Activated CD4-positive, alpha-beta memory T cell treated with anti-CD3 and anti-CD28 coated beads, Interleukin-2, amount 10 ng/mL, durations not matched to agents 7 days and 5 days (primary cell): ENCODE data around the gene IQSEC1. TPM values are rescaled to one million over a fixed set of nuclear protein-coding genes. Genes with fewer than 3 reads are reported as not detected.

Experiments used
- CTCF ChIA-PET: fragments of 350-600 bp; sonication (Branson Sonifier 250); formaldehyde crosslinking; loops from one replicate; lab custom pipeline; 2021; ENCODE audit warnings: antibody characterized with exemption, inconsistent platforms; lab: Charles Lee
- POLR2A ChIA-PET: fragments of 350-600 bp; sonication (Branson Sonifier 250); formaldehyde crosslinking; loops from one replicate; lab custom pipeline; 2021; ENCODE audit warnings: antibody characterized with exemption; lab: Charles Lee
- DNase-seq: peaks from one replicate; pipeline ENCODE4 v3.0.0-alpha.2; 2020
- H3K27ac Mint-ChIP-seq: one replicate; pipeline ENCODE4 v1.8.0; 2021; ENCODE audit warnings: mild to moderate bottlenecking, mixed read lengths
- H3K27me3 Mint-ChIP-seq: one replicate; pipeline ENCODE4 v1.8.0; 2021; ENCODE audit warnings: mixed read lengths
- H3K36me3 Mint-ChIP-seq: one replicate; pipeline ENCODE4 v1.8.0; 2021; ENCODE audit warnings: low read depth, mixed read lengths
- H3K4me1 Mint-ChIP-seq: one replicate; pipeline ENCODE4 v1.8.0; 2021; ENCODE audit warnings: mixed read lengths
- H3K4me3 Mint-ChIP-seq: one replicate; pipeline ENCODE4 v1.8.0; 2021; ENCODE audit warnings: mild to moderate bottlenecking, mixed read lengths
- H3K9me3 Mint-ChIP-seq: one replicate; pipeline ENCODE4 v1.8.0; 2021; ENCODE audit warnings: mixed read lengths
- total RNA-seq, 2 experiments: library from RNA; stranded (reverse); gene quantifications; one replicate each; pipeline ENCODE4 v1.2.3, GENCODE V29; 2021

Gene IQSEC1
- total RNA-seq, 2 experiments from 2014 or later: 99.8 to 100 TPM

GRCh38 chr3:12910356-12911099 is 162.7 kb downstream of the IQSEC1 start:
- POLR2A ChIA-PET: interaction anchor here (1.0 kb wide), 1 partner anchor 9 kb away, joined by 3 read pairs; no protein-coding TSS in a partner anchor
- DNase-seq: no peak
- no peak overlapping the region for H3K4me3 Mint-ChIP-seq
- peaks cover under 1% of the 10 kb centered on the region for H3K4me1 Mint-ChIP-seq
- H3K36me3 Mint-ChIP-seq: peaks cover 52% of the 10 kb centered on the region
- H3K9me3 Mint-ChIP-seq: no peaks in the 10 kb centered on the region
- CTCF ChIA-PET: no interaction called here
- H3K27ac Mint-ChIP-seq: no peak overlapping the region
- no peaks in the 10 kb centered on the region for H3K27me3 Mint-ChIP-seq

GRCh38 chr3:12909710-12910109 is 163.5 kb downstream of the IQSEC1 start:
- H3K27ac Mint-ChIP-seq: no peak overlapping the region
- ChIA-PET CTCF (no interaction called here), POLR2A (interaction anchor here (1.0 kb wide), 1 partner anchor 10 kb away, joined by 3 read pairs; no protein-coding TSS in a partner anchor)
- no peak overlapping the region for H3K4me3 Mint-ChIP-seq
- peaks cover 51% of the 10 kb centered on the region for H3K36me3 Mint-ChIP-seq
- no peaks in the 10 kb centered on the region for H3K9me3 Mint-ChIP-seq
- DNase-seq: no peak
- H3K27me3 Mint-ChIP-seq: no peaks in the 10 kb centered on the region
- no peaks in the 10 kb centered on the region for H3K4me1 Mint-ChIP-seq

GRCh38 chr3:12908859-12909258 is 164.4 kb downstream of the IQSEC1 start:
- H3K4me1 Mint-ChIP-seq: no peaks in the 10 kb centered on the region
- CTCF ChIA-PET: no interaction called here
- no peak overlapping the region for H3K4me3 Mint-ChIP-seq
- peaks cover 52% of the 10 kb centered on the region for H3K36me3 Mint-ChIP-seq
- no peak for DNase-seq
- no peak overlapping the region for H3K27ac Mint-ChIP-seq
- POLR2A ChIA-PET: no interaction called here
- no peaks in the 10 kb centered on the region for H3K9me3 Mint-ChIP-seq
- H3K27me3 Mint-ChIP-seq: no peaks in the 10 kb centered on the region

GRCh38 chr3:12908136-12908730 is 165.0 kb downstream of the IQSEC1 start:
- Mint-ChIP-seq H3K4me3 (no peak overlapping the region), H3K27ac (no peak overlapping the region), H3K36me3 (peaks cover 50% of the 10 kb centered on the region), H3K9me3 (no peaks in the 10 kb centered on the region), H3K27me3 (no peaks in the 10 kb centered on the region), H3K4me1 (no peaks in the 10 kb centered on the region)
- ChIA-PET POLR2A (no interaction called here), CTCF (no interaction called here)
- DNase-seq: no peak

- Mint-ChIP-seq H3K27me3 (no peaks in the 10 kb centered on the region), H3K4me1 (no peaks in the 10 kb centered on the region), H3K27ac (no peak overlapping the region), H3K9me3 (no peaks in the 10 kb centered on the region), H3K4me3 (no peak overlapping the region), H3K36me3 (peaks cover 46% of the 10 kb centered on the region)
- ChIA-PET CTCF (no interaction called here), POLR2A (no interaction called here)
- DNase-seq: no peak
These were observed 165.5 kb downstream of the IQSEC1 start for GRCh38 chr3:12907729-12908128.

GRCh38 chr3:12907296-12907695 is 165.9 kb downstream of the IQSEC1 start:
- ChIA-PET CTCF (no interaction called here), POLR2A (no interaction called here)
- no peak for DNase-seq
- Mint-ChIP-seq H3K27me3 (no peaks in the 10 kb centered on the region), H3K4me3 (no peak overlapping the region), H3K36me3 (peaks cover 46% of the 10 kb centered on the region), H3K27ac (no peak overlapping the region), H3K9me3 (no peaks in the 10 kb centered on the region), H3K4me1 (no peaks in the 10 kb centered on the region)

- H3K36me3 Mint-ChIP-seq: peaks cover 47% of the 10 kb centered on the region
- ChIA-PET CTCF (no interaction called here), POLR2A (no interaction called here)
- no peaks in the 10 kb centered on the region for H3K4me1 Mint-ChIP-seq
- H3K27ac Mint-ChIP-seq: no peak overlapping the region
- no peaks in the 10 kb centered on the region for H3K9me3 Mint-ChIP-seq
- no peaks in the 10 kb centered on the region for H3K27me3 Mint-ChIP-seq
- DNase-seq: no peak
- H3K4me3 Mint-ChIP-seq: no peak overlapping the region
These were observed 166.3 kb downstream of the IQSEC1 start for GRCh38 chr3:12906916-12907290.

GRCh38 chr3:12906141-12906915 is 166.9 kb downstream of the IQSEC1 start:
- H3K4me1 Mint-ChIP-seq: no peaks in the 10 kb centered on the region
- no peak overlapping the region for H3K27ac Mint-ChIP-seq
- H3K36me3 Mint-ChIP-seq: peaks cover 50% of the 10 kb centered on the region
- no peaks in the 10 kb centered on the region for H3K9me3 Mint-ChIP-seq
- ChIA-PET POLR2A (no interaction called here), CTCF (interaction anchor here (1.1 kb wide), 1 partner anchor 15 kb away, joined by 3 read pairs; no protein-coding TSS in a partner anchor)
- no peaks in the 10 kb centered on the region for H3K27me3 Mint-ChIP-seq
- H3K4me3 Mint-ChIP-seq: no peak overlapping the region
- no peak for DNase-seq

GRCh38 chr3:12905316-12906071 is 167.7 kb downstream of the IQSEC1 start:
- Mint-ChIP-seq H3K27me3 (no peaks in the 10 kb centered on the region), H3K4me3 (no peak overlapping the region), H3K4me1 (no peaks in the 10 kb centered on the region), H3K9me3 (no peaks in the 10 kb centered on the region), H3K36me3 (peaks cover 49% of the 10 kb centered on the region), H3K27ac (no peak overlapping the region)
- ChIA-PET POLR2A (no interaction called here), CTCF (interaction anchor here (1.1 kb wide), 1 partner anchor 14 kb away, joined by 3 read pairs; no protein-coding TSS in a partner anchor)
- no peak for DNase-seq

GRCh38 chr3:12904951-12905315 is 168.3 kb downstream of the IQSEC1 start:
- Mint-ChIP-seq H3K9me3 (no peaks in the 10 kb centered on the region), H3K4me3 (no peak overlapping the region), H3K27me3 (no peaks in the 10 kb centered on the region), H3K4me1 (no peaks in the 10 kb centered on the region), H3K27ac (no peak overlapping the region), H3K36me3 (peaks cover 47% of the 10 kb centered on the region)
- no peak for DNase-seq
- ChIA-PET CTCF (no interaction called here), POLR2A (no interaction called here)

GRCh38 chr3:12903881-12904280 is 169.3 kb downstream of the IQSEC1 start:
- H3K4me3 Mint-ChIP-seq: no peak overlapping the region
- ChIA-PET POLR2A (interaction anchor here (0.5 kb wide), 1 partner anchor 159 kb away, joined by 3 read pairs; no protein-coding TSS in a partner anchor), CTCF (no interaction called here)
- no peaks in the 10 kb centered on the region for H3K9me3 Mint-ChIP-seq
- H3K27me3 Mint-ChIP-seq: no peaks in the 10 kb centered on the region
- DNase-seq: no peak
- H3K27ac Mint-ChIP-seq: no peak overlapping the region
- H3K4me1 Mint-ChIP-seq: no peaks in the 10 kb centered on the region
- peaks cover 46% of the 10 kb centered on the region for H3K36me3 Mint-ChIP-seq

- POLR2A ChIA-PET: interaction anchor here (0.5 kb wide), 1 partner anchor 158 kb away, joined by 3 read pairs; no protein-coding TSS in a partner anchor
These were observed 170.0 kb downstream of the IQSEC1 start for GRCh38 chr3:12903000-12903800.

More at GRCh38 chr3:12903000-12903800, 170.0 kb downstream of the IQSEC1 start:
- Mint-ChIP-seq H3K4me3 (no peak overlapping the region), H3K27me3 (no peaks in the 10 kb centered on the region), H3K27ac (no peak overlapping the region), H3K36me3 (peaks cover 43% of the 10 kb centered on the region), H3K9me3 (no peaks in the 10 kb centered on the region), H3K4me1 (no peaks in the 10 kb centered on the region)
- CTCF ChIA-PET: no interaction called here
- DNase-seq: no peak
